A549 (cell line): ENCODE results near the gene SGCD.

Experiments used
- CBX2 ChIP-seq: fragments of 200-600 bp; sonication (generic); IDR thresholded peaks from 2 replicates; pipeline ENCODE4 v1.6.1; 2016; ENCODE audit warnings: low read depth, mild to moderate bottlenecking, borderline replicate concordance
- ESRRA ChIP-seq: fragments of 150-350 bp; IDR thresholded peaks from 2 replicates; pipeline ENCODE4 v1.6.1; 2014; ENCODE audit warnings: mild to moderate bottlenecking, low read length, borderline replicate concordance
- JUN ChIP-seq, 2 experiments: fragments of >200 bp; sonication (Bioruptor Twin); formaldehyde crosslinking; IDR thresholded peaks; 2 replicates in 1 of 2; 3 replicates in 1 of 2; pipeline ENCODE4 v1.6.1; 2016 to 2017
- JUNB ChIP-seq: fragments of >200 bp; sonication (Bioruptor Twin); formaldehyde crosslinking; IDR thresholded peaks from 2 replicates; pipeline ENCODE4 v1.6.1; 2016
- MYC ChIP-seq: IDR thresholded peaks from 2 replicates; pipeline ENCODE4 v1.6.1; 2012; ENCODE audit warnings: mild to moderate bottlenecking, inconsistent platforms, low read length, improper control_type of control experiment, borderline replicate concordance
- POLR2A ChIP-seq: IDR thresholded peaks from 2 replicates; pipeline ENCODE4 v1.6.1; 2012; ENCODE audit warnings: mild to moderate bottlenecking, low read length
- RAD21 ChIP-seq, 2 experiments: fragments of >200 bp in 1 of 2; sonication (Bioruptor Twin) in 1 of 2; formaldehyde crosslinking in 1 of 2; IDR thresholded peaks in 1 of 2; conservative IDR thresholded peaks in 1 of 2; 2 replicates in 1 of 2; 3 replicates in 1 of 2; pipeline ENCODE4 v1.6.1; 2012 to 2018; ENCODE audit warnings: inconsistent platforms in 1 of 2
- RCOR1 ChIP-seq: fragments of 150-350 bp; IDR thresholded peaks from 2 replicates; pipeline ENCODE4 v1.6.1; 2014; ENCODE audit warnings: antibody characterized with exemption, low read length, low read depth
- RNF2 ChIP-seq: fragments of 200-600 bp; sonication (generic); IDR thresholded peaks from 2 replicates; pipeline ENCODE4 v1.6.1; 2016; ENCODE audit warnings: low read depth, mild to moderate bottlenecking, antibody characterized with exemption, moderate library complexity, borderline replicate concordance
- TF ChIP-seq, protein P1 (sequence below): fragments of 150-350 bp; IDR thresholded peaks from 2 replicates; pipeline ENCODE4 v1.6.1; 2014; ENCODE audit warnings: low read depth, mild to moderate bottlenecking, low read length
- TF ChIP-seq, protein P2 (sequence below): fragments of >200 bp; sonication (Bioruptor Twin); formaldehyde crosslinking; IDR thresholded peaks from 3 replicates; pipeline ENCODE4 v1.5.1; 2016
- TF ChIP-seq, protein P3 (sequence below): fragments of 200-600 bp; sonication (generic); IDR thresholded peaks from 2 replicates; pipeline ENCODE4 v1.6.1; 2016; ENCODE audit warnings: antibody characterized with exemption, mild to moderate bottlenecking, moderate library complexity

DNA sequence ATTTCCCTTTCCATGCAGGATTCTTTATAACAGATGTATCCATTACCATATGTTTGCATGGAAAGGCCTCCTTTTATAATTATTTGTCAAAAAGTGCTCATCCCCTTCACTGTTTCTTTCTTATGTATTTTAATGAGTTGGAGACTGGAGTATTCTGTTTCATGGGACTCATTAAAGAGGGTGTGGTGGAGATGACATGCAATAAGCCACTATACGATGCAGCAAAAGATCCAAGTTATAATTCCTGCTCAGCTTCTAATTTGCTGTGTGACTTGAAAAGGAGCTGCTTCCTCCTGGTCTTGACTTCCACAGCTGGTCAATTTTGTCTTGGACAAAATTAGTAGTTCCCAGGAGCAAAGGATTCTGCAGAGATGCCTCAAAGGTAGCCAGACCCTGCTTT lies 13.9 kb downstream of the SGCD start:
- no peak for TF ChIP-seq MYC
- no peak for TF ChIP-seq POLR2A
- TF ChIP-seq, protein P1, sequence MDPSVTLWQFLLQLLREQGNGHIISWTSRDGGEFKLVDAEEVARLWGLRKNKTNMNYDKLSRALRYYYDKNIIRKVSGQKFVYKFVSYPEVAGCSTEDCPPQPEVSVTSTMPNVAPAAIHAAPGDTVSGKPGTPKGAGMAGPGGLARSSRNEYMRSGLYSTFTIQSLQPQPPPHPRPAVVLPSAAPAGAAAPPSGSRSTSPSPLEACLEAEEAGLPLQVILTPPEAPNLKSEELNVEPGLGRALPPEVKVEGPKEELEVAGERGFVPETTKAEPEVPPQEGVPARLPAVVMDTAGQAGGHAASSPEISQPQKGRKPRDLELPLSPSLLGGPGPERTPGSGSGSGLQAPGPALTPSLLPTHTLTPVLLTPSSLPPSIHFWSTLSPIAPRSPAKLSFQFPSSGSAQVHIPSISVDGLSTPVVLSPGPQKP: no peak
- TF ChIP-seq RCOR1: no peak
- TF ChIP-seq, protein P2, sequence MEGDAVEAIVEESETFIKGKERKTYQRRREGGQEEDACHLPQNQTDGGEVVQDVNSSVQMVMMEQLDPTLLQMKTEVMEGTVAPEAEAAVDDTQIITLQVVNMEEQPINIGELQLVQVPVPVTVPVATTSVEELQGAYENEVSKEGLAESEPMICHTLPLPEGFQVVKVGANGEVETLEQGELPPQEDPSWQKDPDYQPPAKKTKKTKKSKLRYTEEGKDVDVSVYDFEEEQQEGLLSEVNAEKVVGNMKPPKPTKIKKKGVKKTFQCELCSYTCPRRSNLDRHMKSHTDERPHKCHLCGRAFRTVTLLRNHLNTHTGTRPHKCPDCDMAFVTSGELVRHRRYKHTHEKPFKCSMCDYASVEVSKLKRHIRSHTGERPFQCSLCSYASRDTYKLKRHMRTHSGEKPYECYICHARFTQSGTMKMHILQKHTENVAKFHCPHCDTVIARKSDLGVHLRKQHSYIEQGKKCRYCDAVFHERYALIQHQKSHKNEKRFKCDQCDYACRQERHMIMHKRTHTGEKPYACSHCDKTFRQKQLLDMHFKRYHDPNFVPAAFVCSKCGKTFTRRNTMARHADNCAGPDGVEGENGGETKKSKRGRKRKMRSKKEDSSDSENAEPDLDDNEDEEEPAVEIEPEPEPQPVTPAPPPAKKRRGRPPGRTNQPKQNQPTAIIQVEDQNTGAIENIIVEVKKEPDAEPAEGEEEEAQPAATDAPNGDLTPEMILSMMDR: no peak
- no peak for TF ChIP-seq JUN (IDR thresholded peaks at IDR 0.05)
- no peak for TF ChIP-seq ESRRA
- TF ChIP-seq JUNB: no peak
- no peak for TF ChIP-seq RAD21 (conservative IDR thresholded peaks at IDR 0.05 in 1 of 2, IDR thresholded peaks at IDR 0.05 in 1 of 2)
- TF ChIP-seq, protein P3, sequence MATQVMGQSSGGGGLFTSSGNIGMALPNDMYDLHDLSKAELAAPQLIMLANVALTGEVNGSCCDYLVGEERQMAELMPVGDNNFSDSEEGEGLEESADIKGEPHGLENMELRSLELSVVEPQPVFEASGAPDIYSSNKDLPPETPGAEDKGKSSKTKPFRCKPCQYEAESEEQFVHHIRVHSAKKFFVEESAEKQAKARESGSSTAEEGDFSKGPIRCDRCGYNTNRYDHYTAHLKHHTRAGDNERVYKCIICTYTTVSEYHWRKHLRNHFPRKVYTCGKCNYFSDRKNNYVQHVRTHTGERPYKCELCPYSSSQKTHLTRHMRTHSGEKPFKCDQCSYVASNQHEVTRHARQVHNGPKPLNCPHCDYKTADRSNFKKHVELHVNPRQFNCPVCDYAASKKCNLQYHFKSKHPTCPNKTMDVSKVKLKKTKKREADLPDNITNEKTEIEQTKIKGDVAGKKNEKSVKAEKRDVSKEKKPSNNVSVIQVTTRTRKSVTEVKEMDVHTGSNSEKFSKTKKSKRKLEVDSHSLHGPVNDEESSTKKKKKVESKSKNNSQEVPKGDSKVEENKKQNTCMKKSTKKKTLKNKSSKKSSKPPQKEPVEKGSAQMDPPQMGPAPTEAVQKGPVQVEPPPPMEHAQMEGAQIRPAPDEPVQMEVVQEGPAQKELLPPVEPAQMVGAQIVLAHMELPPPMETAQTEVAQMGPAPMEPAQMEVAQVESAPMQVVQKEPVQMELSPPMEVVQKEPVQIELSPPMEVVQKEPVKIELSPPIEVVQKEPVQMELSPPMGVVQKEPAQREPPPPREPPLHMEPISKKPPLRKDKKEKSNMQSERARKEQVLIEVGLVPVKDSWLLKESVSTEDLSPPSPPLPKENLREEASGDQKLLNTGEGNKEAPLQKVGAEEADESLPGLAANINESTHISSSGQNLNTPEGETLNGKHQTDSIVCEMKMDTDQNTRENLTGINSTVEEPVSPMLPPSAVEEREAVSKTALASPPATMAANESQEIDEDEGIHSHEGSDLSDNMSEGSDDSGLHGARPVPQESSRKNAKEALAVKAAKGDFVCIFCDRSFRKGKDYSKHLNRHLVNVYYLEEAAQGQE: no peak
- no peak for TF ChIP-seq CBX2
- no peak for TF ChIP-seq RNF2
